Left lung (tissue), 10 donors: ENCODE measurements around the gene PLEKHJ1. TPM values are rescaled to one million over a fixed set of nuclear protein-coding genes. Genes with fewer than 3 reads are reported as not detected.

ENCODE experiments used
- ATAC-seq: fragments of 200-7000 bp; cut with Tn5 transposase; one replicate; pipeline ENCODE4 v1.9.1; 2020; ENCODE audit warnings: moderate library complexity
- DNase-seq, 4 donors: peaks; one replicate each; pipeline ENCODE4 v3.0.0-alpha.2; 2013 to 2020
- H3K27ac ChIP-seq, 2 donors: fragments of 200-600 bp; sonication (generic) in 1 of 2; one replicate each; pipeline versions ENCODE4 v1.5.0 to v1.8.0; 2020 to 2021
- H3K27me3 ChIP-seq, 2 donors: fragments of 200-600 bp; sonication (generic) in 1 of 2; one replicate each; pipeline versions ENCODE4 v1.5.0 to v1.8.0; 2020 to 2021
- H3K36me3 ChIP-seq, 2 donors: fragments of 200-600 bp; sonication (generic) in 1 of 2; one replicate each; pipeline versions ENCODE4 v1.5.0 to v1.8.0; 2020 to 2021
- H3K4me1 ChIP-seq, 2 donors: fragments of 200-600 bp; one replicate each; pipeline ENCODE4 v1.8.0; 2021
- H3K4me3 ChIP-seq, 2 donors: fragments of 200-600 bp; sonication (generic) in 1 of 2; one replicate each; pipeline versions ENCODE4 v1.5.0 to v1.8.0; 2020 to 2021; ENCODE audit warnings: mild to moderate bottlenecking in 1 of 2
- H3K9me3 ChIP-seq, 2 donors: fragments of 200-600 bp; sonication (generic) in 1 of 2; one replicate each; pipeline versions ENCODE4 v1.5.0 to v1.8.0; 2020 to 2021
- intact Hi-C, 2 donors: fragments of 100-400 bp; cut with DNase I; formaldehyde crosslinking; loops; one replicate each; pipeline versions ENCODE4 v1.11.2 to v1.14.2; 2022
- polyA plus RNA-seq, 6 donors: library from polyadenylated mRNA; unstranded; fragments of 120-200 nt; gene quantifications; one replicate each; pipeline ENCODE4 v1.2.1, GENCODE V29; 2013; ENCODE audit not compliant: insufficient read length in 6 of 6
- total RNA-seq, 2 donors: library from RNA; stranded (reverse); fragmentation: NEBNext Ultra II Directional; extraction: Animal tissue kit (Norgen Biotek cat#: 25700); gene quantifications; one replicate each; pipeline ENCODE4 v1.2.1, GENCODE V29; 2021
- TF ChIP-seq, protein P1 (sequence below), 2 donors: fragments of 200-600 bp; sonication (generic) in 1 of 2; IDR thresholded peaks; one replicate each; pipeline versions ENCODE4 v1.5.0 to v1.8.0; 2021; ENCODE audit warnings: antibody characterized with exemption in 2 of 2
- donor health status: DM: no; HTN: yes; CAD: no.
- donor health status: DM: no; HTN: no; CAD: no.

PLEKHJ1 gene
- total and polyA plus RNA-seq, 8 donors = 44.0 to 74.4 (median 56.5) TPM

DNA sequence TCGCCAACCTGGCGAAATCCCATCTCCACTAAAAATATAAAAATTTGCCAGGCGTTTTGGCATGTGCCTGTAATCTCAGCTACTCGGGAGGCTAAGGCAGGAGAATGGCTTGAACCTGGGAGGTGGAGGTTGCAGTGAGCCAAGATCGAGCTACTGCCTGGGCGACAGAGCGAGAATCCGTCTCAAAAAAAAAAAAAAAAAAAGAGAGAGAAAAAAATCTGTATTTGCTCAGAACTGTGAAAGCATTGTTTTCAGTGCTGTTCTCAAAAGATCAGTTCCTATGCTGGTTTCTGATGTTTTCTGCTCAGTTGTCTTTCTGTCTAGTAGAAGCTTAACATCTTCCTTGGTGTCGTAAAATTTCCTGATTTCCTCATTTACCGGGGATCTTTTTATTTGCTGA lies 3.0 kb upstream of the PLEKHJ1 start:
- peak overlapping the region in 1 of 2 donors; percentile 98 for H3K4me3 ChIP-seq
- TF ChIP-seq, protein P1, sequence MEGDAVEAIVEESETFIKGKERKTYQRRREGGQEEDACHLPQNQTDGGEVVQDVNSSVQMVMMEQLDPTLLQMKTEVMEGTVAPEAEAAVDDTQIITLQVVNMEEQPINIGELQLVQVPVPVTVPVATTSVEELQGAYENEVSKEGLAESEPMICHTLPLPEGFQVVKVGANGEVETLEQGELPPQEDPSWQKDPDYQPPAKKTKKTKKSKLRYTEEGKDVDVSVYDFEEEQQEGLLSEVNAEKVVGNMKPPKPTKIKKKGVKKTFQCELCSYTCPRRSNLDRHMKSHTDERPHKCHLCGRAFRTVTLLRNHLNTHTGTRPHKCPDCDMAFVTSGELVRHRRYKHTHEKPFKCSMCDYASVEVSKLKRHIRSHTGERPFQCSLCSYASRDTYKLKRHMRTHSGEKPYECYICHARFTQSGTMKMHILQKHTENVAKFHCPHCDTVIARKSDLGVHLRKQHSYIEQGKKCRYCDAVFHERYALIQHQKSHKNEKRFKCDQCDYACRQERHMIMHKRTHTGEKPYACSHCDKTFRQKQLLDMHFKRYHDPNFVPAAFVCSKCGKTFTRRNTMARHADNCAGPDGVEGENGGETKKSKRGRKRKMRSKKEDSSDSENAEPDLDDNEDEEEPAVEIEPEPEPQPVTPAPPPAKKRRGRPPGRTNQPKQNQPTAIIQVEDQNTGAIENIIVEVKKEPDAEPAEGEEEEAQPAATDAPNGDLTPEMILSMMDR (IDR thresholded peaks at IDR 0.05) = no peak

DNA sequence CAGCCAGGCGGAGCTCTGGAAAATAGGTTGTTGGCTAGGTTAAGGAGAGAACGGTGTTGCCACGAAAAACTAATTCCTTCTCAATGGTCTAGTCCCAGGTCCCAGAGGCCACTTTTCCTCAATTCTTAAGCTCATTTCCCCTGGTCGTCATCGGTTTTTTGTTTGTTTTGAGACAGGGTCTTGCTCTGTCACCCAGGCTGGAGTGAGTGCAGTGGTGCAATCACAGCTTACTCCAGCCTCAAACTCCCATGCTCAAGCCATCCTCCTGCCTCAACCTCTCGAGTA lies 1.7 kb upstream of the PLEKHJ1 start:
- peaks cover 47 to 90% of the 10 kb centered on the region in 2 donors for H3K4me1 ChIP-seq
- intact Hi-C loops = loop anchor here (5.0 to 10.0 kb wide), 2 partner anchors 34 to 83 kb away; partner anchors contain the start of gene AP3D1 (in 1 of the 2)
- H3K27ac ChIP-seq = peak overlapping the region in 1 of 2 donors; percentile 100

More for the DNA sequence above, 3.0 kb upstream of the PLEKHJ1 start:
- Histone ChIP-seq H3K9me3 (no peaks in the 10 kb centered on the region), H3K36me3 (peaks cover 6 to 19% of the 10 kb centered on the region in 2 donors), H3K4me1 (peaks cover 47 to 78% of the 10 kb centered on the region in 2 donors), H3K27ac (peak overlapping the region; percentile 41 to 73), H3K27me3 (no peaks in the 10 kb centered on the region)
- ATAC-seq (no peak), DNase-seq (no peak)
- intact Hi-C loops = loop anchor here (5.0 to 10.0 kb wide), 2 partner anchors 33 to 84 kb away; partner anchors contain the start of gene AP3D1 (in 1 of the 2)

DNA sequence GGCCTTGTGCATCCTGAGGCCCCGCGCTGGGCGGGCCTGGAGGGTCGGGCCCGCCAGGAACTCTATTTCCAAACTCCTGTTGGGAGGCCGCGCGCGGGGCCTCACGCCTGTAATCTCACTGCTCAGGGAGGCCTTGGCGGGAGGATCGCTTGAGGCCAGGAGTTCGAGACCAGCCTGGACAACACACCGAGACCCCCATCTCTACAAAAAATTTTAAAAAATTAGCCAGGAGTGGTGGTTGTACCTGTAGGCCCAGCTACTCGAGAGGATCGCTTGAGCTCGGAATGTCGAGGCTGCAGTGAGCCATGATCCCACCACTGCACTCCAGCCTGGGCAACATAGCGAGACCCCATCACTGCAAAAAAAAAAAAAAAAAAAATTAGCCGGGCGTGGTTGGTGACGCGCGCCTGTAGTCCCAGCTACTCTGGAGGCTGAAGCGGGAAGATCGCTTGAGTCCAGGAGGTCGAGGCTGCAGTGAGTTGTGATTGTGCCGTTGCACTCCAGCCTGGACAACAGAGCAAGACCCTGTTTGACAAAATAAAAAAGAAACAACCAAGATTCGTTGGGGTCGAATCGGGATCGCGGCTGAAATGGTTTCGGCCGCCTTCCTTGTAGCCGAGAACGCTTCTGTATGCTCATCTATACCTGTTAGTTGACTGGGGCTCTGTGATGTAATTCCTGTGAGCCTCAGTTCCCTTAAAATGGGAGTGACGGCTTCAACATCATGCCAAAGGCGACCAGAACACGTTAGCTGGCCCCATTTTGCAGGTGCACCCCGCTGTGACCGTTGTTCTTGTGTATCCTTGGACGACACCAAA lies 1.1 kb upstream of the PLEKHJ1 start:
- ATAC-seq = no peak
- H3K36me3 ChIP-seq = peaks cover 0 to 25% of the 10 kb centered on the region in 2 donors
- DNase-seq = no peak
- TF ChIP-seq, protein P1 (IDR thresholded peaks at IDR 0.05) = no peak
- no peaks in the 10 kb centered on the region for H3K9me3 ChIP-seq
- peak overlapping the region; percentile 83 to 98 for H3K4me3 ChIP-seq
- H3K4me1 ChIP-seq = peaks cover 47 to 84% of the 10 kb centered on the region in 2 donors
- H3K27me3 ChIP-seq = no peaks in the 10 kb centered on the region
- peak overlapping the region; percentile 98 to 100 for H3K27ac ChIP-seq
- intact Hi-C loops = loop anchor here (5.0 to 10.0 kb wide), 2 partner anchors 35 to 82 kb away; partner anchors contain the start of gene AP3D1 (in 1 of the 2)

More for the DNA sequence above, 1.7 kb upstream of the PLEKHJ1 start:
- Histone ChIP-seq H3K27me3 (no peaks in the 10 kb centered on the region), H3K36me3 (peaks cover 0 to 20% of the 10 kb centered on the region in 2 donors), H3K9me3 (no peaks in the 10 kb centered on the region), H3K4me3 (peak overlapping the region in 1 of 2 donors; percentile 98)
- TF ChIP-seq, protein P1 (IDR thresholded peaks at IDR 0.05) = no peak
- no peak for ATAC-seq
- DNase-seq = no peak

DNA sequence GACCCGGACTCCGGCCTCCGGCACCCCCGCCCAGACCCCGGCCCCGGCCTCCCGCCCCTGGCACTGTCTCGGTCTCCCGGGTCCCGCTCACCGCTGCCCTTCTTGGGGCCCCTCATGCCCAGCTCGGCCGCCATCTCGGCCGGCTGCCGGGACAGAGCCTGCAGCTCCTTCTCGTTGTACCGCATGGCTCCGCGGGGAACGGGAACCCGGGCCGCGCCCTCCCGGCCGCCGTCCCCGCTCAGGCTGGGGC lies 140 bp downstream of the PLEKHJ1 start:
- TF ChIP-seq, protein P1 (IDR thresholded peaks at IDR 0.05) = no peak
- H3K27ac ChIP-seq = peak overlapping the region; percentile 98 to 100
- no peaks in the 10 kb centered on the region for H3K27me3 ChIP-seq
- ATAC-seq (no peak), DNase-seq (no peak)
- peaks cover 43 to 72% of the 10 kb centered on the region in 2 donors for H3K4me1 ChIP-seq
- no peaks in the 10 kb centered on the region for H3K9me3 ChIP-seq
- H3K36me3 ChIP-seq = peaks cover 0 to 33% of the 10 kb centered on the region in 2 donors
- intact Hi-C loops = loop anchor here (5.0 to 10.0 kb wide), 2 partner anchors 36 to 81 kb away; partner anchors contain the start of gene AP3D1 (in 1 of the 2)
- H3K4me3 ChIP-seq = peak overlapping the region; percentile 83 to 98

DNA sequence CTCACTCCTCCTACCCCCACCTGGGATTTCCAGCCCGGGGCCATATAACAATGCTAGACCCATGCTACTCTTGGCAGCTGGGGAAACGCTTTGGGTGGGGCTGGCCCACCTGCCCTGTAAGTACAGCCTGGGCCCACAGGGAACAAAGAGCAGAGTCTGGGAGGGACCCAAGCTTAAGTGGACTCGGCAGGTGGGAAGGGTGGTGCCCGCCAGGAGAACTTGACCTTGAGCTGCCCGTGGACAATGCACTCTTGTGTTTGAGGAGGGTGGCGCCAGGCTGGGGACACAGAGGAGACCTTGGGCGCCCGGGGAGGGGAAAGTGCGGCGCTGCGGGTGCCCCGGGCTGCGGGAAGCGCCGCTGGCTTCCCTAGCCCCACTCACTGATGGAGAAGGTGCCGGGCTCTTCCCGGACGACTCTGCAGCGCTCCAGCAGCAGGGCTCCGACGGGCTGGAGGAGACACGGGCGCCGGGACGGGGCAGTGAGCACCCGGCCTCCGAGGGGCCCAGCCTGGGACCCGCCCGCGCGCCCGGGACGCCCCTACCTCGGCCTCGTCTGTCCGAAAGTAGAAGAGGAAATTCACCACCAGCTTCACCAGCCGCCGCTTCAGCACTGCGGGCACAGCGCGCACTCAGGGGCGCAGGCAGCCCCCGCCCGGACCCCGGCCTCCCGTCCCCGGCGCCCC lies 607 bp downstream of the PLEKHJ1 start:
- Histone ChIP-seq H3K4me3 (peak overlapping the region; percentile 83 to 98), H3K36me3 (peaks cover 0 to 38% of the 10 kb centered on the region in 2 donors), H3K27me3 (no peaks in the 10 kb centered on the region), H3K4me1 (peaks cover 39 to 67% of the 10 kb centered on the region in 2 donors), H3K9me3 (no peaks in the 10 kb centered on the region), H3K27ac (peak overlapping the region; percentile 98 to 100)
- peak; percentile 45 for ATAC-seq
- intact Hi-C loops = loop anchor here (5.0 to 10.0 kb wide), 2 partner anchors 37 to 81 kb away; partner anchors contain the start of gene AP3D1 (in 1 of the 2)
- TF ChIP-seq, protein P1 (IDR thresholded peaks at IDR 0.05) = no peak
- peak in 1 of 4 donors; percentile 70 for DNase-seq
